Transverse colon (tissue), 4 donors: ENCODE data around the gene DIS3L2. TPM values are rescaled to one million over a fixed set of nuclear protein-coding genes. Genes with fewer than 3 reads are reported as not detected.

Experiments used
- DNase-seq: peaks from one replicate; pipeline ENCODE4 v3.0.0-alpha.2; 2019
- H3K27ac ChIP-seq, 4 donors: fragments of 200-600 bp; sonication (generic); 2 replicates each; pipeline ENCODE4 v1.5.1; 2016 to 2018; ENCODE audit warnings: inconsistent platforms in 4 of 4
- H3K27me3 ChIP-seq: fragments of 200-600 bp; sonication (generic); 2 replicates; pipeline ENCODE4 v1.5.1; 2017; ENCODE audit warnings: inconsistent platforms
- H3K36me3 ChIP-seq, 4 donors: fragments of 200-600 bp; sonication (generic); 2 replicates each; pipeline ENCODE4 v1.5.1; 2017 to 2019; ENCODE audit warnings: inconsistent platforms in 4 of 4
- H3K4me1 ChIP-seq, 4 donors: fragments of 200-600 bp; sonication (generic); 2 replicates each; pipeline ENCODE4 v1.5.1; 2017 to 2020; ENCODE audit warnings: inconsistent platforms in 4 of 4
- H3K4me3 ChIP-seq, 4 donors: fragments of 200-600 bp; sonication (generic); 1 replicate in 1 of 4; 2 replicates in 3 of 4; pipeline versions ENCODE4 v1.5.1 to v1.6.1; 2017 to 2019; ENCODE audit warnings: inconsistent platforms in 4 of 4
- H3K9me3 ChIP-seq, 2 donors: fragments of 200-600 bp; sonication (generic); 2 replicates each; pipeline ENCODE4 v1.5.1; 2017 to 2019; ENCODE audit warnings: inconsistent platforms in 2 of 2
- CTCF ChIP-seq, 5 experiments: fragments of 200-600 bp in 3 of 5; fragments of 450-650 bp in 2 of 5; sonication (generic) in 3 of 5; IDR thresholded peaks; 1 replicate in 2 of 5; 2 replicates in 3 of 5; pipeline ENCODE4 v1.5.1; 2016 to 2017; ENCODE audit warnings: antibody characterized with exemption in 5 of 5, inconsistent platforms in 3 of 5, mild to moderate bottlenecking in 2 of 5, moderate library complexity in 1 of 5
- EP300 ChIP-seq: sonication (generic); formaldehyde crosslinking; IDR thresholded peaks from one replicate; pipeline ENCODE4 v1.6.1; 2017; ENCODE audit warnings: antibody characterized with exemption, low read depth
- POLR2A ChIP-seq: fragments of 450-650 bp; IDR thresholded peaks from one replicate; pipeline ENCODE4 v1.6.1; 2016; ENCODE audit warnings: antibody characterized with exemption, mild to moderate bottlenecking, moderate library complexity
- POLR2AphosphoS5 ChIP-seq, 3 donors: sonication (generic); formaldehyde crosslinking; IDR thresholded peaks; one replicate each; pipeline ENCODE4 v1.6.1; 2016; ENCODE audit warnings: antibody characterized with exemption in 3 of 3
- WGBS, 2 donors: methylation state at CpG; one replicate each; pipeline ENCODE4 v1.1.5; 2018; ENCODE audit warnings: low coverage in 1 of 2; 5-methylcytosine and 5-hydroxymethylcytosine counted together
- in situ Hi-C, 4 donors: fragments of 200-750 bp; cut with MboI; loops; one replicate each; pipeline versions ENCODE4 v1.15.0 to v1.15.1; 2017; ENCODE audit warnings: low sequenced_read_pairs in 3 of 4, low pct_ligation_motif_present in 1 of 4, low pct_unique_long_range_greater_than_20kb in 1 of 4
- intact Hi-C: fragments of 100-400 bp; cut with DNase I; formaldehyde crosslinking; loops from one replicate; pipeline ENCODE4 v1.15.1; 2023; ENCODE audit warnings: low total_unique reads
- small RNA-seq, 4 donors: library from RNA; depleted of rRNA; stranded (forward); fragments of <200 nt; gene quantifications; one replicate each; pipeline ENCODE3, GENCODE V24; 2016
- total RNA-seq, 4 donors: library from RNA; depleted of rRNA; stranded (reverse); fragments of >200 nt; gene quantifications; one replicate each; pipeline ENCODE4 v1.1.0, GENCODE V29; 2016

DIS3L2 gene
- total RNA-seq, 4 donors from 2014 or later: 24.7 to 99.9 (median 51.2) TPM

DNA sequence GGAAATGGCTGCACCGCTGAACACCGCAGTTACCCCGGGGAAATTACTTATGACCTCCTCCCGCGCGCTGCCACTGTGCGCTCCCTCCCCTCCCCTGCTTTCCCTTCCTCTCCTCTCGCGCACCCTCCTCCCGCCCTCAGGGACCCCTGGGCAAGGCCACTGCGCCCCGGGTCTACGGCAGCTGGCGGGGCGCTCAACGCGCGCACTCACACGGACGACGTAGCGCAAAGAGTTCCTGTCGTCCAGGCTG, 424.9 kb downstream of the DIS3L2 start:
- in situ Hi-C loops: no loop called here
- Histone ChIP-seq H3K9me3 (no peaks in the 10 kb centered on the region), H3K36me3 (no peaks in the 10 kb centered on the region), H3K27ac (no peak overlapping the region), H3K4me3 (no peak overlapping the region), H3K4me1 (peaks cover 0 to 5% (median 0%) of the 10 kb centered on the region in 4 donors), H3K27me3 (peaks cover 98% of the 10 kb centered on the region)
- intact Hi-C loops: no loop called here
- TF ChIP-seq POLR2A (no peak), CTCF (IDR thresholded peaks at IDR 0.05) (no peak), POLR2AphosphoS5 (IDR thresholded peaks at IDR 0.05) (no peak), EP300 (no peak)
- DNase-seq: no peak
- WGBS, 2 donors: 36% methylated on average over 22 of the region's 23 CpGs; no CpG with 5 or more reads in 1 of the 2 donors

Small RNA genes lying within 50 kb of the gene (small RNA-seq; reads per million reads assigned to genes)
- gene AC068134.3 (0 reads per million in 4 donors), gene AC068134.4 (0 reads per million in 4 donors), gene MIR562 (0 reads per million in 4 donors)

Other genes with a start within 250 kb of the DIS3L2 start
- gene PDE6D, start 180.4 kb upstream of the DIS3L2 start, total RNA-seq: 10 to 100 TPM in 3 of 4 donors, 1 to 10 TPM in 1; 4.8 to 34.1 (median 20.7) TPM
- 10 to 100 TPM; 21.3 to 51.3 (median 22.8) TPM for gene COPS7B, start 175.3 kb upstream of the DIS3L2 start, total RNA-seq
- gene NPPC, start 35.3 kb upstream of the DIS3L2 start, total RNA-seq: 10 to 100 TPM in 1 of 4 donors, under 1 TPM in 1, not detected in 2; 0.68 to 90.4 TPM